K562 (cell line): ENCODE results near the gene PSMA1. TPM values are rescaled to one million over a fixed set of nuclear protein-coding genes. Genes with fewer than 3 reads are reported as not detected.
A peak's percentile ranks its signal among the peaks of the same experiment; 100 is the strongest.

Experiments
- ATF1 ChIP-seq, 2 experiments: fragments of 450-650 bp in 1 of 2; IDR thresholded peaks; 2 replicates each; pipeline ENCODE4 v1.6.1; 2016; ENCODE audit warnings: missing compliant biosample characterization in 1 of 2, missing genetic modification characterization in 1 of 2
- BRF1 ChIP-seq: IDR thresholded peaks from 3 replicates; pipeline ENCODE4 v1.6.1; 2011; ENCODE audit warnings: borderline replicate concordance, mild to moderate bottlenecking; ENCODE audit not compliant: insufficient read length; ENCODE audit errors: extremely low read depth
- FOXA1 ChIP-seq: fragments of 450-650 bp; IDR thresholded peaks from 2 replicates; pipeline ENCODE4 v1.6.1; 2016; ENCODE audit warnings: mild to moderate bottlenecking, borderline replicate concordance
- HCFC1 ChIP-seq: IDR thresholded peaks from 2 replicates; pipeline ENCODE4 v1.6.1; 2012; ENCODE audit warnings: low read depth, low read length, improper control_type of control experiment
- HNRNPH1 ChIP-seq: fragments of 200-400 bp; formaldehyde crosslinking; optimal IDR thresholded peaks from 2 replicates; pipeline ENCODE3; 2017; ENCODE audit warnings: low read depth, mild to moderate bottlenecking, low read length, moderate library complexity
- JUNB ChIP-seq: fragments of 450-650 bp; formaldehyde crosslinking; conservative IDR thresholded peaks from 2 replicates; pipeline ENCODE4 v1.4.0; 2020; ENCODE audit warnings: mild to moderate bottlenecking
- KLF1 ChIP-seq: fragments of 450-650 bp; IDR thresholded peaks from 2 replicates; pipeline ENCODE4 v1.6.1; 2016; ENCODE audit warnings: missing genetic modification characterization, missing compliant biosample characterization
- MTA2 ChIP-seq: fragments of 450-650 bp; IDR thresholded peaks from 2 replicates; pipeline ENCODE4 v1.6.1; 2016; ENCODE audit warnings: low read depth
- PCBP1 ChIP-seq: fragments of 200-400 bp; formaldehyde crosslinking; IDR thresholded peaks from 2 replicates; pipeline ENCODE4 v1.6.1; 2018; ENCODE audit warnings: mild to moderate bottlenecking, low read depth, low read length; ENCODE audit not compliant: poor library complexity, severe bottlenecking
- POLR2H ChIP-seq: IDR thresholded peaks from 2 replicates; pipeline ENCODE4 v1.6.1; 2016; ENCODE audit warnings: missing genetic modification characterization, low read depth, mild to moderate bottlenecking, control low read depth, missing compliant biosample characterization, moderate library complexity
- SP2 ChIP-seq: IDR thresholded peaks from 2 replicates; pipeline ENCODE4 v1.6.1; 2011; ENCODE audit warnings: mild to moderate bottlenecking, low read depth, low read length, moderate library complexity; ENCODE audit not compliant: poor library complexity, severe bottlenecking; ENCODE audit errors: extremely low read depth
- ZBED1 ChIP-seq: IDR thresholded peaks from 2 replicates; pipeline ENCODE4 v1.6.1; 2014
- ZNF41 ChIP-seq: fragments of 250-450 bp; sonication (Bioruptor Pico); conservative IDR thresholded peaks from 2 replicates; pipeline ENCODE4 v1.4.0; 2020; ENCODE audit warnings: mild to moderate bottlenecking
- ZNF583 ChIP-seq: fragments of 250-450 bp; sonication (Bioruptor Pico); IDR thresholded peaks from 2 replicates; pipeline ENCODE4 v1.4.0; 2020
- polyA plus RNA-seq, 8 experiments: library from polyadenylated mRNA; depleted of rRNA in 4 of 8; stranded (reverse) in 5 of 8; unstranded in 3 of 8; fragments of >200 nt; fragmentation: Nextera tagmentation in 2 of 8; fragmentation: Illumina TruSeq in 1 of 8; extraction: Ambion mirVana in 2 of 8; extraction: Trizol in 1 of 8; gene quantifications; 2 replicates each; pipeline versions ENCODE4 v1.2.1 to v1.2.3, GENCODE V29; 2011 to 2014; ENCODE audit warnings: inconsistent platforms in 1 of 8, missing spikeins in 1 of 8
- total RNA-seq, 7 experiments: library from RNA; depleted of rRNA in 6 of 7; stranded (reverse); fragments of >200 nt in 6 of 7; fragmentation: Illumina TruSeq in 2 of 7; extraction: Trizol in 2 of 7; gene quantifications; 2 replicates each; pipeline versions ENCODE4 v1.2.1 to v1.2.3, GENCODE V29; 2011 to 2021; ENCODE audit warnings: low replicate concordance in 1 of 7
- TF ChIP-seq, protein P1 (sequence below): sonication (generic); formaldehyde crosslinking; IDR thresholded peaks from 2 replicates; pipeline ENCODE4 v1.4.0; 2020; ENCODE audit warnings: mild to moderate bottlenecking, missing genetic modification reagents
- TF ChIP-seq, protein P2 (sequence below): IDR thresholded peaks from 2 replicates; pipeline ENCODE4 v1.6.1; 2012; ENCODE audit warnings: low read depth, low read length, improper control_type of control experiment, borderline replicate concordance
- TF ChIP-seq, protein P3 (sequence below): conservative IDR thresholded peaks from 2 replicates; pipeline ENCODE4 v1.6.1; 2011; ENCODE audit warnings: low read depth, mild to moderate bottlenecking, low read length; ENCODE audit not compliant: control insufficient read depth
- TF ChIP-seq, protein P4 (sequence below), 2 experiments: IDR thresholded peaks; 2 replicates each; pipeline ENCODE4 v1.6.1; 2011; ENCODE audit warnings: borderline replicate concordance in 1 of 2, control low read depth in 1 of 2, low read depth in 1 of 2, low read length in 1 of 2, mild to moderate bottlenecking in 1 of 2, mixed read lengths in 1 of 2, moderate library complexity in 1 of 2; ENCODE audit not compliant: insufficient read depth in 1 of 2, insufficient read length in 1 of 2, poor library complexity in 1 of 2, severe bottlenecking in 1 of 2; ENCODE audit errors: extremely low read depth in 1 of 2
- TF ChIP-seq, protein P5 (sequence below): fragments of 250-450 bp; sonication (Bioruptor Pico); IDR thresholded peaks from 2 replicates; pipeline ENCODE4 v1.8.0; 2021; ENCODE audit warnings: mild to moderate bottlenecking, moderate library complexity

The PSMA1 gene
- total and polyA plus RNA-seq, 9 of the 15 experiments (the other 6 are each of a cell fraction or from before 2014, with no cell fraction given), result 283 to 1,007 (median 424) TPM

DNA sequence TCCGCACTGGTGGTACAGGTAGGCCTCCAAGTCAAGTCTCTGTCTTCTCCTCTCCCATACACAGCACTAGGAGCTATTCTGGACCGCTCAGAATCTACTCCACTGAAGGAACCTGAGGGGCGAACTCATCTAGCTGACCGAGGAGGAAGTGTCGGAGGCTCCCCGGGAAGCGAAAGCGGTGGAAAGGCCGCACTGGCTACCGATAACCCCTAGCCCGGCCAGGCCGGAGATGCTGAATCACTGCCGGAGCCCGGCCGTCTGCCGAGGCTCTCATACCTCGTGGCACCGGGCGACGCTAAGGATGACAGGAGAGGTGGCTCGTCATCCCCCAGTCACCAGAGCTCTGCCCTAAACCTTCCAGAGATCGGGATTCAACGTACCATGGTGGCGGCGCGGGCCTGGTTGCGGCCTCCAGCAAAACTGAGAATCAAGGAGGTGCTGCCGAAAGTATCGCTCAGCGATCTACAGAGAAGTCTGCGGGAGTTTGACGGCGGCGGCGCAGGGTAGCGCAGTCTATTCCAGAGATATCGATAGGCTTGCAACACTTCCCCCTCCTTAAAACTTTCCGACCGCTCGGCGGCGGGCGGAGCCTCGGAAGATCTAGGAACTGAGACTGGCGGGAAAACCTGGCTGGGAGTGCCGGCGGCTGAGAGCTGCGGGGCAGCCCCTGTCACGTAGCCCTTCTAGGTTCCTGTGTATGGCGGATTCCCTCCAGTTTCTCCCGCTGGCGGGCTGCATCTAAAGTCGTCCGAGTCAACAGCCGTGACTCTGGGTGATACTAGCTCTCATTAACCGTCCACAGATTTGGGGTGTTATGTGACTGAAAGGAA is at the start of gene PSMA1 (continued):
- TF ChIP-seq, protein P1, sequence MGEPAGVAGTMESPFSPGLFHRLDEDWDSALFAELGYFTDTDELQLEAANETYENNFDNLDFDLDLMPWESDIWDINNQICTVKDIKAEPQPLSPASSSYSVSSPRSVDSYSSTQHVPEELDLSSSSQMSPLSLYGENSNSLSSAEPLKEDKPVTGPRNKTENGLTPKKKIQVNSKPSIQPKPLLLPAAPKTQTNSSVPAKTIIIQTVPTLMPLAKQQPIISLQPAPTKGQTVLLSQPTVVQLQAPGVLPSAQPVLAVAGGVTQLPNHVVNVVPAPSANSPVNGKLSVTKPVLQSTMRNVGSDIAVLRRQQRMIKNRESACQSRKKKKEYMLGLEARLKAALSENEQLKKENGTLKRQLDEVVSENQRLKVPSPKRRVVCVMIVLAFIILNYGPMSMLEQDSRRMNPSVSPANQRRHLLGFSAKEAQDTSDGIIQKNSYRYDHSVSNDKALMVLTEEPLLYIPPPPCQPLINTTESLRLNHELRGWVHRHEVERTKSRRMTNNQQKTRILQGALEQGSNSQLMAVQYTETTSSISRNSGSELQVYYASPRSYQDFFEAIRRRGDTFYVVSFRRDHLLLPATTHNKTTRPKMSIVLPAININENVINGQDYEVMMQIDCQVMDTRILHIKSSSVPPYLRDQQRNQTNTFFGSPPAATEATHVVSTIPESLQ (CRISPR knock-in tag), result peak; percentile 93
- peak; percentile 85 for TF ChIP-seq POLR2H (tag)
- TF ChIP-seq MTA2, result no peak
- TF ChIP-seq, protein P2, sequence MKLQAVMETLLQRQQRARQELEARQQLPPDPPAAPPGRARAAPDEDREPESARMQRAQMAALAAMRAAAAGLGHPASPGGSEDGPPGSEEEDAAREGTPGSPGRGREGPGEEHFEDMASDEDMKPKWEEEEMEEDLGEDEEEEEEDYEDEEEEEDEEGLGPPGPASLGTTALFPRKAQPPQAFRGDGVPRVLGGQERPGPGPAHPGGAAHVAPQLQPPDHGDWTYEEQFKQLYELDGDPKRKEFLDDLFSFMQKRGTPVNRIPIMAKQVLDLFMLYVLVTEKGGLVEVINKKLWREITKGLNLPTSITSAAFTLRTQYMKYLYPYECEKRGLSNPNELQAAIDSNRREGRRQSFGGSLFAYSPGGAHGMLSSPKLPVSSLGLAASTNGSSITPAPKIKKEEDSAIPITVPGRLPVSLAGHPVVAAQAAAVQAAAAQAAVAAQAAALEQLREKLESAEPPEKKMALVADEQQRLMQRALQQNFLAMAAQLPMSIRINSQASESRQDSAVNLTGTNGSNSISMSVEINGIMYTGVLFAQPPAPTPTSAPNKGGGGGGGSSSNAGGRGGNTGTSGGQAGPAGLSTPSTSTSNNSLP, result no peak
- no peak; the same call in 1 of the 2 replicates for TF ChIP-seq ATF1 (CRISPR knock-in tag; IDR thresholded peaks at IDR 0.05)
- TF ChIP-seq ATF1 (tag; IDR thresholded peaks at IDR 0.05), result peak; percentile 87
- no peak for TF ChIP-seq ZBED1
- TF ChIP-seq PCBP1, result no peak
- TF ChIP-seq, protein P3, sequence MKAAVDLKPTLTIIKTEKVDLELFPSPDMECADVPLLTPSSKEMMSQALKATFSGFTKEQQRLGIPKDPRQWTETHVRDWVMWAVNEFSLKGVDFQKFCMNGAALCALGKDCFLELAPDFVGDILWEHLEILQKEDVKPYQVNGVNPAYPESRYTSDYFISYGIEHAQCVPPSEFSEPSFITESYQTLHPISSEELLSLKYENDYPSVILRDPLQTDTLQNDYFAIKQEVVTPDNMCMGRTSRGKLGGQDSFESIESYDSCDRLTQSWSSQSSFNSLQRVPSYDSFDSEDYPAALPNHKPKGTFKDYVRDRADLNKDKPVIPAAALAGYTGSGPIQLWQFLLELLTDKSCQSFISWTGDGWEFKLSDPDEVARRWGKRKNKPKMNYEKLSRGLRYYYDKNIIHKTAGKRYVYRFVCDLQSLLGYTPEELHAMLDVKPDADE, result peak; percentile 90
- TF ChIP-seq, protein P4, sequence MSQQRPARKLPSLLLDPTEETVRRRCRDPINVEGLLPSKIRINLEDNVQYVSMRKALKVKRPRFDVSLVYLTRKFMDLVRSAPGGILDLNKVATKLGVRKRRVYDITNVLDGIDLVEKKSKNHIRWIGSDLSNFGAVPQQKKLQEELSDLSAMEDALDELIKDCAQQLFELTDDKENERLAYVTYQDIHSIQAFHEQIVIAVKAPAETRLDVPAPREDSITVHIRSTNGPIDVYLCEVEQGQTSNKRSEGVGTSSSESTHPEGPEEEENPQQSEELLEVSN (IDR thresholded peaks at IDR 0.05; ENCODE audit: borderline replicate concordance in 1 of 2, extremely low read depth in 1 of 2, insufficient read depth in 1 of 2, insufficient read length in 1 of 2, low read depth in 1 of 2, low read length in 1 of 2, poor library complexity in 1 of 2, severe bottlenecking in 1 of 2), result peak; percentile 80 to 90
- no peak for TF ChIP-seq HNRNPH1
- no peak for TF ChIP-seq JUNB (CRISPR knock-in tag)
- TF ChIP-seq BRF1, result no peak
- TF ChIP-seq, protein P5, sequence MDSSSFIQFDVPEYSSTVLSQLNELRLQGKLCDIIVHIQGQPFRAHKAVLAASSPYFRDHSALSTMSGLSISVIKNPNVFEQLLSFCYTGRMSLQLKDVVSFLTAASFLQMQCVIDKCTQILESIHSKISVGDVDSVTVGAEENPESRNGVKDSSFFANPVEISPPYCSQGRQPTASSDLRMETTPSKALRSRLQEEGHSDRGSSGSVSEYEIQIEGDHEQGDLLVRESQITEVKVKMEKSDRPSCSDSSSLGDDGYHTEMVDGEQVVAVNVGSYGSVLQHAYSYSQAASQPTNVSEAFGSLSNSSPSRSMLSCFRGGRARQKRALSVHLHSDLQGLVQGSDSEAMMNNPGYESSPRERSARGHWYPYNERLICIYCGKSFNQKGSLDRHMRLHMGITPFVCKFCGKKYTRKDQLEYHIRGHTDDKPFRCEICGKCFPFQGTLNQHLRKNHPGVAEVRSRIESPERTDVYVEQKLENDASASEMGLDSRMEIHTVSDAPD (CRISPR knock-in tag), result no peak
- no peak; the same call in 1 of the 2 replicates for TF ChIP-seq KLF1 (tag)
- no peak for TF ChIP-seq FOXA1
- TF ChIP-seq SP2, result no peak
- TF ChIP-seq HCFC1, result peak; percentile 80
- TF ChIP-seq ZNF41 (CRISPR knock-in tag), result no peak
- no peak for TF ChIP-seq ZNF583 (CRISPR knock-in tag)
